ENCODE data around the gene MCF2L2. TPM values are rescaled to one million over a fixed set of nuclear protein-coding genes. Genes with fewer than 3 reads are reported as not detected.
A peak's percentile ranks its signal among the peaks of the same experiment; 100 is the strongest.

The MCF2L2 gene
- total RNA-seq, 1 donor: 5.1 TPM

DNA sequence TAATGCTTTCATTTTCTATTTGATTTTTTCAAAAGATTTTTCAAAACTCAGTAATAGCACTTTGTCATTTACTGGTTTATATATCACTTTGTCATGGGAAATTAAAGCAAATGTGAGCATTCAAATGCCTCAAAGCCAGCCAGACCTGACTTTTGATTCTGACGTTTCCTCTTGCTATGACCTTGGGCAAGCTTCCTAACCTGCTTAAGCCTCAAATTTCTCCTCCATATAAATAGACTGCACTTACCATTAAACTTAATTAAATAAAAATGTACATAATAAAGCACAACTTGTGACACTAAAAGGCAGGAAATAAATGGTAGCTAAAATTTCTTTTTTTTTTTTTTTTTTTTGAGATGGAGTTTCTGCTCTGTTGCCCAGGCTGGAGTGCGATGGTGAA, 19.2 kb downstream of the MCF2L2 start:
- no peak for DNase-seq (ENCODE audit: low read depth in 2 of 3, low spot score in 2 of 3)

DNA sequence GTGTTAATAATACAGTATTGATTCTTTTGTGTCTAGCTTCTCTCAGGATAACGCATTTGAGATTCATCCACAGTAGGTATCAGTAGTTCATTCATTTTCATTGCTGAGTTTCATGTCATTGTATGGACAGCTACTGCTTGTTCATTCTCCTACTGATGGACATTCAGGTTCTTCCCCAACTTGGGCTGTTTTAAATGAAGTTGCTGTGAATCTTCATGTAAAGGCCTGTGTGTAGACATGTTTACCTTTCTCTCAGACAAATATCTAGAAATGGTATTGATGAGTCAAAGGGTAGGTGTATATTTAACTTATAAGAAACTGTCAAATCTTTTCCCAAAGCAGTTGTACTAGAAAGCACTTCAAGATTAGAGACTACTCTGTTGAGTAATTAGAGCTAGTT, 26.7 kb downstream of the MCF2L2 start:
- no peak for DNase-seq (ENCODE audit: low read depth in 2 of 3, low spot score in 2 of 3)

DNA sequence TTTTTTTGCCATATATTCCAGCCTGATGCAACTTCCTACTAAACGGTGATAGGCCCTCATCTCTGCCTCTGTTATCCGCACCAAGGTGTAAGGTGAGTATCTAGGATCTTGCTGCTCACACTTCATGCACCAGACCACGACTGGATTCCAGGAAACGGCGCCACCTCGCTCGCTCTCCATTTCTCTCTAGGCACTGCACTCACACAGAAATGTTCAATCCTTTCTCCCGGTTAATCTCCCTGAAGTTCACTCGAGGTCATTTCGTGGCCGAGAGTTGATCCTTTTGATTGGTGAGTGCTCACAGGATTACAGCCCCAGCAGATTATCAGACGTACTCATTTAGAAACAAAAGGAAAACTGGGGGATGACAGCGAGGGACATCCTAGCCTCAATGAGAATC, 28.1 kb downstream of the MCF2L2 start:
- no peak for DNase-seq (ENCODE audit: low read depth in 2 of 3, low spot score in 2 of 3)

DNA sequence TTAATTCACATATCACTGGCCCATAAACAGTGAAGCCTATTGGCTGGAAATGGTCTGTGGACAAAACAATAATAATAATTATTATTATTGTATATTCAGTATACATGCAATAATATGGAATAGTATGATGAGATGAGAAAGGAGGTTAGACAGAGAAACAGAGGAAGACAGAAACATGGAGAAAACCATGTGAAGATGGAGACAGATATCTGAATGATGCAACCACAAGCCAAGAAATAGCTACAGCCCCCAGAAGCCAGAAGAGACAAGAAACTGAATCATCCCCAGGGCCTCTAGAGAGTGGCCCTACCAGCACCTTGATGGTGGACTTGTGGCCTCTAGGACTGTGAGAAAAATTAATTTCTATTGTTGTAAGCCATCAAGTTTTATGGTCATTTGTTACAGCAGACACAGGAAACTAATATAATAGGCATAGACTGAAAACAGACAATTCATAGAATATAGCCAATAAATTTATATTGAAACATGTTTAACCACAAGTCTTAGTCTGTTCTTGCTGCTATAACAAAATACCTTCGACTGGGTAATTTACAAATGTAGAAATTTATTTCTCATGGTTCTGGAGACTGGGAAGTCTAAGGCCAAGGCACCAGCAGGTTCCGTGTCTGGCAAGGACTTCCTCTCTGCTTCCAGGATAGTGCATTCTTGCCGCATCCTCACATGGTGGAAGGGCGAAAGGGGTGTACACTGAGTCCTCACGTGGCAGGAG, 31.6 kb downstream of the MCF2L2 start:
- DNase-seq (ENCODE audit: low read depth in 2 of 3, low spot score in 2 of 3): no peak

DNA sequence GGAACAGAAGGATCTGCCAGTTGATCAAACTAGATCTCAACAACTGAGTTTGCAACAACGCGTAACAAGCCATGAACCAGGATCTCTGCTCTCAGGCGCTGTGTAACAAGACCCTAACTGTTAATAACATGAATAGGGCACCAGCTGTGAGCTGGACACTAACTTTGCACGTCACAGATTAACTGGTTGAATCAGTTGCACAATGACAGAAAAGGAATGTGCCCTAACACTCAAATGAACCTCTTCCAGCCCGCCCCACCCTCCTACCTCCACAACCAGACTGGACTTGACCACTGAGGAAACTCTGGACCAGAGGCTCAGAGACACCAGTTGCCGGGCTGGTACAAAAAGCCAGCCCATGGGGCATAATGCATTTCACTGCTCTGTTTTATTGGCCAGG, 34.3 kb downstream of the MCF2L2 start:
- DNase-seq (ENCODE audit: low read depth in 2 of 3, low spot score in 2 of 3): no peak

DNA sequence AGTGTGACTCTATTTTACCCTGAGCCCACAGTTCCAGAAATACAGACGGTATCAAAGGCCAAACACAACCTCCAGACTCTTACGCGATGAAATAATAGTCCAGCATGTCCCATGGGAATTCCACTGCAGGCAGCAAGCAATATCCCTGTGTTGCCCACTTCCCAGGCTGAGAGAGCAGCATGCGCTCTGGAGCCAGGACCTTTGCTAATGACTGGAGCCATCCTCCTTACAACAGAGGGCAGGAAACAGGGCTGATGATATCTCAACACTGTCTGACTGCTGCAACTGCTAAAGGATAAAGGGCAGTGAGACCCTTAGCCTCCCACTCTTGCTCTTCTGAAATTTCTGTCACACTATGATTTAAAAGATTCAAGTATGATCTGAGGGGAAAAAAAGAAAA, 34.8 kb downstream of the MCF2L2 start:
- DNase-seq (ENCODE audit: low read depth in 2 of 3, low spot score in 2 of 3): no peak

DNA sequence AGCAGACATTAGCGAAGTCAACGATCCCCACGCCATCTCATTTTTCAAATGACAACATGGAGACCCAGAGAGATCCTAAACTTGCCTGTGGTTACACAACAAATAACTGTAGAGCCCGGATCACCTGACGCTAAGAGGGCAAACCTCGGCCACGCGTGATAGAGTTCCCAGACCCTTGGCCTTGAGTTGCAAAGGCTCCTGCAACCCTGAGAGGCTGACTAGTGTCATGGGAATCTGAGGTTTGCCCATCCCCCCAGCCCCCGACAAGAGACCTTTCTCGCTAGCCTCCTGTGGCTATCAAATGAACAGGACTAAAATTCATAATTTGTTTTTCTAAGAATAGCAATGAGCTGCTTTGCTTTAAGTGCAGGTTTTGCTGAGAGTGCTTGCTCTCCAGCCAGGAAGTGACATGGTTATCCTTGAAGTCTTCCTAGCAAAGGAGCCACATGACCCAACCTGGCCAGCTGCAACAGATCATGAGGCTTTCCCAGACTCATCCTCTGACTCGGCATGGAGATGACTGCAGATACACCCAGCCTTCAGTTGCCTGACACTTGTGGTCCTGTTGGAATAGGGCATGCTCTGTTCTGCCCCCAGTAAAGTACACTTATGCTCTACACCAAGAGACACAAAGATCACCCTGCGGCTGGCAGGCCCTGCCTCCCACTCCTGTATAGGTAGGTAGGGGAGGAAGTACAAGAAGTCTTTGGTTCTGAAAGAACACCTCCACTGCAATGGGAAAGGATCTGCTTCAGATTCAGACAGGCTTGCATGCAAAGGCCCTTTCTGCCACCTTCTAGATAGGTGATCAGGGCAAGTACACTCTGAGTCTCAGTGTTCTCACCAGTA, 36.0 kb downstream of the MCF2L2 start:
- no peak for DNase-seq (ENCODE audit: low read depth in 2 of 3, low spot score in 2 of 3)

DNA sequence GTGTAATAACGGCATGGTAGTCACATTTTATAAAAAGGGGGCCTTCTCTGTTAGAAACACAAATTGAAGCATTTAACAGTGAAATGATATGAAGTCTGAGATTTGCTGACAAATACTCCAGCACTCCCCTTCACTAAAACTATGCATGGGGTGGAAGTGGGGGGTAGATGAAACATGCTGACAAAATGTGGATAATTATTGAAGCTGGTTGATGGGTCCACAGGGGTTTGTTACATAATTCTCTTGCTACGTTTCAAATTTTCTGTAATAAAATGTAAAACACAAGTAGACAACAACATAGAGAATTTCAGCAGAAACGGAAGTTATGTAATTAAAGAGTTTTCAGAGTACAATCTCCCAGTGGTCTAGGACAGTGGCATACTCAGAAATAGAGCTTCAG, 37.0 kb downstream of the MCF2L2 start:
- DNase-seq (ENCODE audit: low read depth in 2 of 3, low spot score in 2 of 3): no peak

DNA sequence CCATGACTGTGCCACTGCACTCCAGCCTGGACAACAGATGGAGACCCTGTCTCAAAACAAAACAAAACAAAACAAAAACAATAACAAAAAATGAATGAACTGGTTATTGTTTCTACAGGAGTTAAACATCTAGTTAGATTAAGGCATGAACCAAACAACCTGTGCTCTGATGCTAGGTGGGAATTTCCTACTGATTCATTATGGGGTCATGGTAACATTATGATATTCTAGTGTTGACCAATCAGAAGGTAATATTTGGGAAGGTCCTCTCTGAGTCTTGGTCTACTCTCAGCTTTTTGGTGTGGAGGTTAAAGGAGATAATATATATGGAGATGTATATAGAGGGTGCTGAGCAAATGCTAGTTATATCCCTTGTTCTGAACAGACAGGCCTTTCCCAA, 37.6 kb downstream of the MCF2L2 start:
- no peak for DNase-seq (ENCODE audit: low read depth in 2 of 3, low spot score in 2 of 3)

DNA sequence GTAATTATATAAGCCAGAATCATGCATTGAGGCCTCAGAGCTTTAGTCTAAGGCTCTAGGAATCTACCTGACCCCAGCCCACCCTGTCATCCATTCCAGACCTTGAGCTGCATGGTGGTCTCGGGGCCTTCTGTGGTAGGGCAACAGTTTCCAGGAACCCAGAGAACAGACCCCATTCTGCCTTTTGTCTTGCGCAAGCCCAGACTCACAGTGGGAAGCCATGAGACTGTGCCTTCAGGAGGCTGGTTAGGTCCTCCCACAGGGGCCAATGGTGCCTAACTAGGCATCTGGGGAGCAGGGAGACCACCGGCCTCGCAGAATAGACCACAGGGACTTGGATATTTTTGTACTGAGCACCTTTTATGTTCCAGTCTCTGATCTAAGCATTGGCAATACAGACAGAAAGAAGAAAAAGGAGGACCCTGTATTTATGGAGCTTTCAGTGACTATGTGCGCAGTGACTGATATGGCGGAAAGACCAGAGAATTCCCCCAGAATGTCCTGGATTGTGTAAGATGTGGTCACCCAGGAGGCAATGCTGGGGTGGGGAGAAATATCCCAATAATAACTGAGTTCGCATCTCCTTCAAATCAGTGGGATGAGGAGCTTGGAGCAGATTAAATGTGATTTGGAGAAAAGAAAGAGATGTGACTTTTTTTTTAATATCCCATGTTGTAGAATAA, 40.1 kb downstream of the MCF2L2 start:
- no peak for DNase-seq (ENCODE audit: low read depth in 2 of 3, low spot score in 2 of 3)

DNA sequence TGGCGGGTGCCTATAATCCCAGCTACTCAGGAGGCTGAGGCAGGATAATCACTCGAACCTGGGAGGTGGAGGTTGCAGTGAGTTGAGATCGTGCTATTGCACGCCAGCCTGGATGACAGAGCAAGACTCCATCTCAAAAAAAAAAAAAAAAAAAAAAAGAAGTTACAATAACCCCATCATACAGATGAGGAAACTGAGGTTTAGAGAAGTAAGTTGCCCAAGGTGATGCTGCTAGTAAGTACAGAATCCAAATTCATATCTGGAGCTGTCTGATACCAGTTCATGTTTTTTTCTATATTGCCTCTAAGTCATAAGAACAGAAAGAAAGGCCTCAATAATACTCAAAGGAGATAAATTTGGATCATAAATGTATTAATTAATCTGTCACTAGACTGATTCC, 40.6 kb downstream of the MCF2L2 start:
- DNase-seq (ENCODE audit: low read depth in 2 of 3, low spot score in 2 of 3): no peak

DNA sequence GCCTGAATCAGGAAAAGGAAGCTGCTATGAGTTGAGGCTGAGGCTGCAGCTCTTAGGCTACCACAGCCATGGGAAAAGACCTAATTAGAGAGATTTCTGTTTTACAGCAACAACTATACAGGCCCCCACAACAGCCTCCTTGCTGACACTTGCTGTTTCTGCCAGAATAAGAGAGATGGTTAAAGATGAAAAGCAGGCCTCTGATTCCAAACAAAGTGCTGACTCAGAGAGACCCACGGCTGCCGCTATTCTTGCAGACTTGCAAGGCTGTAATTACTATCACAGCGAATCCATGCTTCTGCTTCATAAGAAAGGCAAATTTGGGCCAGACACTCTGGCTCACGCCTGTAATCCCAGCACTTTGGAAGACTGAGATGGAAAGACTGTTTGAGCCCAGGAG, 41.8 kb downstream of the MCF2L2 start:
- DNase-seq (ENCODE audit: low read depth in 2 of 3, low spot score in 2 of 3): no peak

DNA sequence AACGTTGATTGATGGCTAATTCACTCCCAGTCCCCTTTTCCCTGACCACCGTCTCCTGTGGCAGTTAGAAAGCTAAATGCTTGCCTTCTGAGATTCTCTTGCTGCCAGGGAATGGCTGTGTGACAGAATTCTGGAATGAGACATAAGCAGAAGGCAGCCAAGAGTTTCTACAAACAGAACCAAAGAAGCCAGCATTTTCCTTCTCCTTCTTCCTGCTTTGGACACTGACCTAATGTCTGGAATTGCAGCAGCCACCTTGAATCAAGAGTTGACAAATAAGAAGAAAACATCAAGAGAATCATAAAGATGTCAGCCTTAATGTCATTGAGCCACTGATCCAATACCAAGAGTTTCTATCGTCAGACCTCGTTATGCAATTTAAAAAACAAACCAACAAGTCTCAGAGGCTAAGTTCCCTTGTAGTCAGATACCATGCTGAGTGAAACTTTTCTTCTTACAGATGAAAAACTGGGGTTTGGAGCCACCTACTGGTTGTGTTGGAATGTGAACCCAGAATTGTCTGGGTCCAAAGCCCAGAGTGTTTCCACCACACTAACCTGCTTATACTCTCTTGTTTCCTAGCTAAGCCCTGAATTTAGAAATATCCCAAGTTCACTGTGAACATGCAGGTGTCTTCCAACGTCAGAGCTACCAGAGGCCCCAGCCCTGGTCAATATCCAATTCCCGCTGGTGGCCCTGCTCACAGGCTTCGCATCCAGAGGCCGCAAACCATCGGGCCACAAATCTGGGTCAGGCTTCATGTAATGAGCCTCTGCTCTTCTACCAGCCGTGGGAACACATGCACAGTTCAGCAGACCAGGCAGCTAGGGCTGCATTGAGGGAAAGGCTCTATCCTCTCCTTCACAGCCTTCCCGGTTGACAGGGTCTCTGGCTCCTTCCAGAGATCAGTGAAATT, 42.5 kb downstream of the MCF2L2 start:
- DNase-seq (ENCODE audit: low read depth in 2 of 3, low spot score in 2 of 3): peak; percentile 36 to 84 (median 66)

DNA sequence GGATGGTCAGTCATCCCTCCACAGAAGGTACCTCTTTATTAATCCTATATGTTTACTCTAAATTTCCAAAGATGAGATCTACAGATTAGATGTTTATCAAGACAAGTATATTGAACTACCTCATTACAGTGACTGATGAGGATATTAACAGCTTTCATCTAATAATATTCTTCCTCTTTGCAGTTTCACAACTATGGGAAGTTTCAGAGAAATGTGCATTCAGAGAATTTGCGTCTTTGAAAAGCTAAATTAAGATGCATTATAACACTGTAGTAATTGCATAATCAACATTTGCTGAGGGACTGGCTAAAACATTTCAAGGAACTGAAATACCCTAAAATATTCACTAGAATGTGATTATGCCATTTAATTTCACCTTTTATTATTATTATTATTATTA, 46.7 kb downstream of the MCF2L2 start:
- no peak for DNase-seq (ENCODE audit: low read depth in 2 of 3, low spot score in 2 of 3)

DNA sequence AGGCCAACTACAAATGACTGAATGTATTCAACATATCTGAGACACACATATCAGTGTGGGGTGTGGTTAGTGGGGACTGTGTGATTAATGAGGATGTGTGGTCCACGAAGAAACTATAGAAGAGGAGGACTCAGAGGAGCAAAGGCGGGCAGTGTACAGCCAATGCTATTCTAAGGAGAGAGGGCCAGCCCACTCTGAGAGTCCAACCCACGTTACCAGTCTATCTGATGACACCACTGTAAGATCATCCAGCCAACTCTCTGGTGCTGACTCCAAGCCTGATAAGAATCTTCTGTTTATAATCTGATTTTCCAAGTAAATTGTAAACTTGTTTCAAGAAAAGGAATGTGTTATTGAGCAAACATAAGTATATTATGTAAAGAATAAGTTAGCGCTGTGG, 47.2 kb downstream of the MCF2L2 start:
- no peak for DNase-seq (ENCODE audit: low read depth in 2 of 3, low spot score in 2 of 3)

DNA sequence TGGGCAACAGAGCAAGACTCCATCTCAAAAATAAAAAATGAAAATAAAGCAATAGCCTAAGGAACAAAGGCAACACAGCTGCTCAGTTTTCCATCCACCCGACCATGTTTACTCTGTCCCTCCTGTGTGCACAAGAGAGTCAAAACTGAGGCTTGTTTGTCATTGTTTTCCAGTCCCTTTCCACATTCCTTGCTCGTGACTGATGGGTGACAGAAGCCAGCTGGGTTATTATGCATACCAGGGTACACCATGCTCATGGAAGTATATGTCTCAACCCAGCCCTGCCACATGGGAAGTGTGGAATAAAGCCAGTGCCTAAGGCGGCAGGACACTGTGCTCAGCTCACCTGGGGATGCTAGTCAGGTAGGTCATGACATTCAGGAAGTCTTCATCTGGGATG, 49.5 kb downstream of the MCF2L2 start:
- no peak for DNase-seq (ENCODE audit: low read depth in 2 of 3, low spot score in 2 of 3)

DNA sequence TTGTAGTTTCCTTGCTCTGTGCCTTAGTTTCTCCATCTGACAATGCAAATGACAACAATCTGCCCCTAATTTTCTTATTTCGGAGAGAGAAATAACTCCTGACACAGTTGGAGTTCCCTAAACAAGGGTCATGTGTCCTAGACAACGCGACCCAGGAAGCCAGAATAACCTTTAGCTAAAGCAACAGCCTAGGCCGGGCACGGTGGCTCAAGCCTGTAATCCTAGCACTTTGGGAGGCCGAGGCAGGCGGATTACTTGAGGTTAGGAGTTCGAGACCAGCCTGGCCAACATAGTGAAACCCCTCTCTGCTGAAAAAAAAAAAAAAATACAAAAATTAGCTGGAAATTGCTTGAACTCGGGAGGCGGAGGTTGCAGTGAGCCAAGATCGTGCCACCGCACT, 49.9 kb downstream of the MCF2L2 start:
- DNase-seq (ENCODE audit: low read depth in 2 of 3, low spot score in 2 of 3): no peak

DNA sequence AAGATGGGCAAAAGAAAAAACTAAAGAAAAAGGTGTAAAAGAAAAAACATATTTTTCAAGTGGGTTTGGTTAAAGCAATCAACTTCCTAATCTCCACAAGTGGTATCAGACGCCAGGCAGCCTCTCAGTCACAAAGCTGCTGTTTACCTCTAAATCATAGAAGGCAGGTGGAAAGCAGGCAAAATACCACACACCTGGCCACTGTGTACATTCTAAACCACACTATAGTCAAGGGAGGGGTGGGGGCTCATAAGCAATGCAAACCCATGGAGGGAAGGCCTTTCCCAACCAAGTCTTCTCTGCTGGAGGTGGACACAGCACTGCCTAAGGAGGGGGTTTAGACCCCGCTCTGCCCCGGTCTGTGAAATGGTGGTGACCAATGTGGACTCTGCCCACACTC, 50.4 kb downstream of the MCF2L2 start:
- no peak for DNase-seq (ENCODE audit: low read depth in 2 of 3, low spot score in 2 of 3)

DNA sequence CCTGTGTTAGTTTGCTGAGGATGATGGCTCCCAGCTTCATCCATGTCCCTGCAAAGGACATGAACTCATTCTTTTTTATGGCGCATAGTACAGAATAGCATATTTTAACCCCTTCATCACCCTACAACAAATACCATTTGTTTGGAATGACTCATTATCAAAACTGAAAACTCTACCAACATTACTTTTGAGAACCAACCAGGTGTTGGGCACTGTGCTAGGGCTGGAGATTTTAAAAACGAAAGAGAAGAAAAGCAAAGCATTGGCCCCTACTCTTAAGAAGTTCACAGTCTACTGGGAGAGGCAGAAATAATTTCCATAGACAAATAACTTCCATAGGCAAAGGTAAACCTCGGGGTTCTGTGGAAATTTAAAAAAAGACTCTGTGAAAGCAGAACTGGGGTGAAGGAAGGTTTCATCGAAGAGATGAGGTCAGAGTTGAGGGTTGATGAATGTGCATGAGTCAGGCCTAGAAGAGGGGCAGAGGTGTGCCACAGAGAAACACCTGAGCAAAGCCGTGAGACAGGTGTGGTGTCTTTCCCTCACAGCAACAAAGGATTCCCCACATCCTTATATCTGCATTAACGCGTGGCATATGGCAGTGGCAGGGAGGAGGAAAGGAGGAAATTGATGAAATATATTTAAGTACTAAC, 51.0 kb downstream of the MCF2L2 start:
- no peak for DNase-seq (ENCODE audit: low read depth in 2 of 3, low spot score in 2 of 3)

DNA sequence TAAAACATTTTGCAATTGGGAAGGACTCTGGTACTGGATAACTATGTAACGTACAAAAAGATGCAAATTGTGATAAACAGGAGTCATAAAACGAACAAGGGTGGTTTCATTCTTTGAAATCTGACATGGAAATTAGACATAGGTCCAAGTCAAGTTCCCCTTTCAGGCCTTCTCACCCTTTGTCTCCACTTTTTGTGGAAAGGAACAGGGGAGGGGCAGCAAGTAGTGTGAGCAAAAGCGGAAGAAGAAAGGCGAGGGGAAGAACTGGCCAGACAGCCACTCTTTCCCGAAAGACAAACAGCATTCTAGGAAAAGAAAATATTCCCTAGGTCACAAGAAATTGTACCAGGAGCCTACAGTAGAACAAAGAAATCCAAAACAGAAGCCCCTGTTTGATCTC, 52.6 kb downstream of the MCF2L2 start:
- peak in 2 of 3 donors; percentile 52 to 80 for DNase-seq (ENCODE audit: low read depth in 2 of 3, low spot score in 2 of 3)

Data from hematopoietic multipotent progenitor cell (in vitro differentiated cells).